Loucy (cell line): ENCODE measurements around the gene TACO1.

ENCODE experiments used
- H2AFZ ChIP-seq: fragments of 200-600 bp; sonication (generic); 2 replicates; pipeline ENCODE4 v1.6.0; 2016; ENCODE audit warnings: antibody characterized with exemption, mild to moderate bottlenecking, low read length, moderate library complexity
- H3F3A ChIP-seq: fragments of 200-600 bp; 2 replicates; pipeline ENCODE4 v1.6.0; 2016; ENCODE audit warnings: antibody characterized with exemption, low read depth, mild to moderate bottlenecking
- H3K27me3 ChIP-seq: fragments of 200-600 bp; sonication (generic); 2 replicates; pipeline ENCODE4 v1.6.1; 2014; ENCODE audit warnings: low read length, mild to moderate bottlenecking; ENCODE audit not compliant: insufficient read depth, poor library complexity, severe bottlenecking
- H3K36me3 ChIP-seq: fragments of 200-600 bp; sonication (generic); 2 replicates; pipeline ENCODE4 v1.6.1; 2016; ENCODE audit warnings: low read length; ENCODE audit not compliant: insufficient read depth
- H3K4me1 ChIP-seq: fragments of 200-600 bp; sonication (generic); 2 replicates; pipeline ENCODE4 v1.5.1; 2014; ENCODE audit warnings: low read length, mild to moderate bottlenecking; ENCODE audit not compliant: insufficient read depth, poor library complexity, severe bottlenecking
- H3K4me2 ChIP-seq: fragments of 200-600 bp; sonication (generic); 2 replicates; pipeline ENCODE4 v1.6.0; 2014; ENCODE audit warnings: antibody characterized with exemption, low read length, low read depth, mild to moderate bottlenecking; ENCODE audit not compliant: poor library complexity, severe bottlenecking
- H3K4me3 ChIP-seq: fragments of 200-600 bp; sonication (generic); 2 replicates; pipeline ENCODE4 v1.5.1; 2014; ENCODE audit warnings: low read length, mild to moderate bottlenecking, mixed read lengths; ENCODE audit not compliant: poor library complexity, severe bottlenecking
- H3K79me2 ChIP-seq: fragments of 200-600 bp; sonication (generic); 2 replicates; pipeline ENCODE4 v1.6.1; 2014; ENCODE audit warnings: low read length; ENCODE audit not compliant: insufficient read depth
- H3K9ac ChIP-seq: fragments of 200-600 bp; sonication (generic); 2 replicates; pipeline ENCODE4 v1.6.0; 2014; ENCODE audit warnings: mild to moderate bottlenecking, low read depth, low read length, moderate library complexity; ENCODE audit not compliant: poor library complexity, severe bottlenecking
- H3K9me2 ChIP-seq: fragments of 200-600 bp; sonication (generic); replicated peaks from 2 replicates; pipeline ENCODE4 v1.6.1; 2016; ENCODE audit warnings: low read depth, low read length, mixed read lengths
- H3K9me3 ChIP-seq: fragments of 200-600 bp; sonication (generic); 2 replicates; pipeline ENCODE4 v1.6.1; 2014; ENCODE audit warnings: mild to moderate bottlenecking, antibody characterized with exemption, low read length, low read depth; ENCODE audit not compliant: insufficient read depth
- H4K20me1 ChIP-seq: fragments of 200-600 bp; sonication (generic); 2 replicates; pipeline ENCODE4 v1.6.0; 2014; ENCODE audit warnings: antibody characterized with exemption, low read length, mild to moderate bottlenecking; ENCODE audit not compliant: insufficient read depth, poor library complexity, severe bottlenecking
- CTCF ChIP-seq: fragments of 200-600 bp; sonication (generic); conservative IDR thresholded peaks from 2 replicates; pipeline ENCODE4 v1.5.1; 2014; ENCODE audit warnings: mild to moderate bottlenecking, antibody characterized with exemption, low read length
- EZH2phosphoT487 ChIP-seq: fragments of 200-600 bp; IDR thresholded peaks from 2 replicates; pipeline ENCODE4 v1.6.1; 2018; ENCODE audit warnings: antibody characterized with exemption, mild to moderate bottlenecking, moderate library complexity, borderline replicate concordance

The TACO1 gene

GRCh38 chr17:63635290-63635689 is 34.6 kb downstream of the TACO1 start:
- Histone ChIP-seq H3K9ac (no peak overlapping the region), H3F3A (no peaks in the 10 kb centered on the region), H3K79me2 (peaks cover 18% of the 10 kb centered on the region), H3K9me2 (no peaks in the 10 kb centered on the region), H3K36me3 (peaks cover 34% of the 10 kb centered on the region; the same call in 1 of the 2 replicates), H2AFZ (no peak overlapping the region), H4K20me1 (no peaks in the 10 kb centered on the region), H3K4me2 (no peak overlapping the region), H3K4me3 (no peak overlapping the region), H3K9me3 (no peaks in the 10 kb centered on the region), H3K27me3 (no peaks in the 10 kb centered on the region), H3K4me1 (peaks cover 25% of the 10 kb centered on the region)
- no peak for TF ChIP-seq EZH2phosphoT487
- no peak for TF ChIP-seq CTCF

DNA sequence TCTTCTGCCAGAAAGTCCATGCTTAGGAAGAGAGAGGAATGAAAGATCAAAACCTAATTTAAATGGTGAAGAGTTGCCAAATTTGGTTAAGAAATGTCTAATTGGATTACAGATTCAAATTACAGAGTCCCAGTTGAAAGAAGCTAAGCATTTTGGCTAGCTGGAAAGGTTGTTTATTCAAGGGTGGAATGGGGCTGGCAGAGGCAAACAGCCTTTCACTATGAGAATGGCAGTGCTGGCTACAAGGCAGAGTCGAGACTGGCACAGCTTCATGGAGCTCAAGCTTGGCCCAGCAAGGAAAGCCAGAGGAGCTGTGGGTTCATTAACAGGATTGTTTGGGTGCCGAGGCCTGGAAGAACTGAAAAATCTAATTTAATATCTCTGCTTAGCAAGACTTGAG is 35.1 kb downstream of the TACO1 start:
- H3K79me2 ChIP-seq: peaks cover 13% of the 10 kb centered on the region
- H3K9ac ChIP-seq: no peak overlapping the region
- peaks cover 38% of the 10 kb centered on the region; the same call in 1 of the 2 replicates for H3K36me3 ChIP-seq
- H3K9me3 ChIP-seq: no peaks in the 10 kb centered on the region
- H3F3A ChIP-seq: no peaks in the 10 kb centered on the region
- TF ChIP-seq EZH2phosphoT487: no peak
- TF ChIP-seq CTCF: no peak
- no peaks in the 10 kb centered on the region for H3K9me2 ChIP-seq
- no peaks in the 10 kb centered on the region for H4K20me1 ChIP-seq
- H3K27me3 ChIP-seq: no peaks in the 10 kb centered on the region
- no peak overlapping the region for H3K4me3 ChIP-seq
- peaks cover 25% of the 10 kb centered on the region for H3K4me1 ChIP-seq
- H2AFZ ChIP-seq: no peak overlapping the region
- H3K4me2 ChIP-seq: no peak overlapping the region

DNA sequence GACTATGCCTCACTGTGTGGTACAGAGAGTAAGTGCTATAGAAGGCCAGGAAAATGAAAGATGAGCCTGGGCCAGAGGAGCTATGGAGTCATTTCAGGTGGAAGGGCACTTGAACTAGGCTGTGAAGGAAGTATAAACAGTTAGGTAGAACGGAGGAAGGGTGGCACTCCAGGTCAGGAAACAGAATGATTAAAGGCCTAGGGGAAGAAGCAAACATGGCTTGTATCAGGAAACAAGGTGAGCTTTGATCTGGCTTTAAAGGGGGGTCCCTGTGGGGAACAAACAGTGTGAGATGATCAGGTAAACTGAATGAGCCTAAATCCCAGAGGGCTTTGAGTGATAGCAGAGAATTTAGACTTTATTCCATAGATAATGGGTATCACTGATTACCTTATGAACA is 38.4 kb downstream of the TACO1 start:
- Histone ChIP-seq H2AFZ (no peak overlapping the region), H3K27me3 (no peaks in the 10 kb centered on the region), H3K4me3 (no peak overlapping the region), H3K4me1 (peaks cover 7% of the 10 kb centered on the region), H3K79me2 (no peaks in the 10 kb centered on the region), H4K20me1 (no peaks in the 10 kb centered on the region), H3K9ac (no peak overlapping the region), H3K4me2 (no peak overlapping the region), H3K9me2 (no peaks in the 10 kb centered on the region), H3K36me3 (peaks cover 35% of the 10 kb centered on the region; the same call in 1 of the 2 replicates), H3K9me3 (no peaks in the 10 kb centered on the region), H3F3A (no peaks in the 10 kb centered on the region)
- no peak for TF ChIP-seq EZH2phosphoT487
- TF ChIP-seq CTCF: no peak
